Choroid plexus epithelial cell (primary cell): ENCODE measurements around the gene TLE6.

Experiments
- DNase-seq: peaks from one replicate; pipeline ENCODE4 v3.0.0-alpha.2; 2010; ENCODE audit warnings: low read depth
- H3K4me3 ChIP-seq: 2 replicates; pipeline ENCODE4 v1.5.1; 2011; ENCODE audit warnings: low read depth, mild to moderate bottlenecking, control low read depth, low read length, moderate library complexity
- CTCF ChIP-seq: conservative IDR thresholded peaks from 2 replicates; pipeline ENCODE4 v1.5.1; 2011; ENCODE audit warnings: low read depth, mild to moderate bottlenecking, control low read depth, inconsistent platforms, low read length, moderate library complexity

Gene TLE6

DNA sequence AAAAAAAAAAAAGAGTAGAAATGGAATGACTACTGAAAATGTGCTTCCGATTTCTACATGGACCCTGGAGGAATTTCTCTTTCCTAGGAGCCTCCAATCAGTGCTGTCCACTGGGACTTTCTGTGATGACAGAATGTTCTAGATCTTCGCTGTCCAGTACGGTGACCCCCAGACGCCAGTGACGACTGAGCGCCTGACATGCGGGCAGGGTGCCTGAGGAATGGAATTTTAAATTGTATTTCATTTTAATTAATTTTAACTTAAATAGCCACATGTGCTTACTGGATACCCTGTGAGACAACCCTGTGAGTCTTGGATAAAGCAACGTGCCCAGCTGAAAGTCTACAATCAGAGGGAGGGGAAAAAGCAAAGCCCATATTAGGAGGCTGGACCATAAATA lies 4.1 kb upstream of the TLE6 start:
- H3K4me3 ChIP-seq: no peak overlapping the region
- TF ChIP-seq CTCF: no peak
- peak; percentile 60 for DNase-seq

- DNase-seq: peak; percentile 78
- TF ChIP-seq CTCF: no peak
- no peak overlapping the region for H3K4me3 ChIP-seq
Measured at GRCh38 chr19:2974342-2975041, 2.9 kb upstream of the TLE6 start.

GRCh38 chr19:2976609-2977000 lies 759 bp upstream of the TLE6 start:
- no peak for TF ChIP-seq CTCF
- peak overlapping the region; percentile 58 for H3K4me3 ChIP-seq
- no peak for DNase-seq

DNA sequence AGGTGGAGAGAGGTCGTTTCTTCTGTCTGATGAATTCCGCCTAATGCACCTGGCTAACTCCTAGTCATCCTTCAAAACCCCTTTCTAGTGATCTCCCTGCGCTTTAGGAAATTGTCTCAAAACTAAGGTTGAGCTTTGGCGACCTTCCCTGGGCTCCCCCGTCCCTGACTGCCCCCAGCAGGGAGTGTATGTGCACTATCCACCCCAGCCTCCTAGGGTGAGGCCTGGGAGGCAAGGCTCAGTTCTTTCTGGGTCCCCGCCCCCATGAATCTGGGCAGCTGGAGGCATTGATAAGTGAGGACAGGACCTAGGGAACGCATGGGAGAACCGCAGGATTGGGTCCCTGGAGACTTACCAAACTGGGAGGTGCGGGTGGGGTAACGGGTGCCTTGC lies 378 bp downstream of the TLE6 start:
- DNase-seq: no peak
- no peak for TF ChIP-seq CTCF
- no peak overlapping the region for H3K4me3 ChIP-seq

- no peak for TF ChIP-seq CTCF
- no peak for DNase-seq
- no peak overlapping the region for H3K4me3 ChIP-seq
Measured at GRCh38 chr19:2978166-2978767, 903 bp downstream of the TLE6 start.

- H3K4me3 ChIP-seq: no peak overlapping the region
- TF ChIP-seq CTCF: no peak
- DNase-seq: peak; percentile 30
Measured at GRCh38 chr19:2978772-2979171, 1.4 kb downstream of the TLE6 start.

GRCh38 chr19:2981898-2982297 lies 4.5 kb downstream of the TLE6 start:
- no peak for TF ChIP-seq CTCF
- no peak for DNase-seq
- H3K4me3 ChIP-seq: no peak overlapping the region
